Gastrocnemius medialis (tissue), 4 donors: ENCODE data around the gene PTTG1IP. TPM values are rescaled to one million over a fixed set of nuclear protein-coding genes. Genes with fewer than 3 reads are reported as not detected.

Experiments used
- ATAC-seq, 2 donors: fragments of 150-250 bp; one replicate each; pipeline ENCODE4 v1.9.1; 2016
- DNase-seq, 2 donors: peaks; one replicate each; pipeline ENCODE4 v3.0.0-alpha.2; 2019
- H3K27ac ChIP-seq, 4 donors: fragments of 200-600 bp; sonication (generic); 1 replicate in 1 of 4; 2 replicates in 3 of 4; pipeline ENCODE4 v1.5.1; 2016 to 2018; ENCODE audit warnings: mild to moderate bottlenecking in 2 of 4, moderate library complexity in 1 of 4
- H3K27me3 ChIP-seq, 3 donors: fragments of 200-600 bp; sonication (generic) in 2 of 3; 1 replicate in 1 of 3; 2 replicates in 2 of 3; pipeline versions ENCODE4 v1.5.1 to v1.6.0; 2016 to 2019; ENCODE audit warnings: mild to moderate bottlenecking in 1 of 3, moderate library complexity in 1 of 3
- H3K36me3 ChIP-seq, 2 donors: fragments of 200-600 bp; sonication (generic) in 1 of 2; one replicate each; pipeline ENCODE4 v1.5.1; 2017 to 2018
- H3K4me1 ChIP-seq, 2 donors: fragments of 200-600 bp; sonication (generic) in 1 of 2; one replicate each; pipeline ENCODE4 v1.5.1; 2016 to 2017; ENCODE audit warnings: mild to moderate bottlenecking in 2 of 2
- H3K4me3 ChIP-seq, 4 donors: fragments of 200-600 bp; sonication (generic) in 3 of 4; 1 replicate in 1 of 4; 2 replicates in 3 of 4; pipeline ENCODE4 v1.5.1; 2016 to 2019; ENCODE audit warnings: mild to moderate bottlenecking in 2 of 4
- H3K9me3 ChIP-seq, 3 donors: fragments of 200-600 bp; sonication (generic) in 2 of 3; 1 replicate in 1 of 3; 2 replicates in 2 of 3; pipeline ENCODE4 v1.5.1; 2016 to 2019
- CTCF ChIP-seq, 5 experiments: fragments of 450-650 bp in 3 of 5; fragments of 200-600 bp in 2 of 5; sonication (generic) in 2 of 5; IDR thresholded peaks in 4 of 5; conservative IDR thresholded peaks in 1 of 5; 1 replicate in 4 of 5; 2 replicates in 1 of 5; pipeline ENCODE4 v1.5.1; 2016 to 2019; ENCODE audit warnings: antibody characterized with exemption in 5 of 5, mild to moderate bottlenecking in 3 of 5, moderate library complexity in 3 of 5
- POLR2A ChIP-seq, 2 donors: fragments of 450-650 bp; IDR thresholded peaks; one replicate each; pipeline ENCODE4 v1.6.1; 2017; ENCODE audit warnings: antibody characterized with exemption in 2 of 2, mild to moderate bottlenecking in 2 of 2, moderate library complexity in 2 of 2
- in situ Hi-C, 4 donors: fragments of 200-750 bp; cut with MboI; loops; one replicate each; pipeline versions ENCODE4 v1.15.0 to v1.8.0; 2017; ENCODE audit warnings: low sequenced_read_pairs in 4 of 4
- intact Hi-C: fragments of 100-400 bp; cut with DNase I; formaldehyde crosslinking; loops from one replicate; pipeline ENCODE4 v1.15.1; 2023; ENCODE audit warnings: low total_unique reads
- total RNA-seq, 4 donors: library from RNA; depleted of rRNA; stranded (reverse); fragments of >200 nt; gene quantifications; one replicate each; pipeline versions ENCODE4 v1.1.0 to v1.2.3, GENCODE V29; 2016

The PTTG1IP gene
- total RNA-seq, 4 donors from 2014 or later: 116 to 217 (median 127) TPM

GRCh38 chr21:44828362-44829056 is 45.0 kb downstream of the PTTG1IP start:
- peaks cover 0 to 13% (median 0%) of the 10 kb centered on the region in 3 donors for H3K9me3 ChIP-seq
- no peak for DNase-seq
- ATAC-seq: no peak
- in situ Hi-C loops (no loop called here), intact Hi-C loops (no loop called here)
- no peak overlapping the region for H3K4me3 ChIP-seq
- no peaks in the 10 kb centered on the region for H3K36me3 ChIP-seq
- H3K27ac ChIP-seq: no peak overlapping the region
- H3K27me3 ChIP-seq: no peaks in the 10 kb centered on the region
- H3K4me1 ChIP-seq: no peaks in the 10 kb centered on the region
- TF ChIP-seq CTCF (IDR thresholded peaks at IDR 0.05 in 4 of 5, conservative IDR thresholded peaks at IDR 0.05 in 1 of 5): no peak
- TF ChIP-seq POLR2A (IDR thresholded peaks at IDR 0.05): no peak

- peaks cover 0 to 7% (median 3%) of the 10 kb centered on the region in 3 donors for H3K9me3 ChIP-seq
Observed at GRCh38 chr21:44823179-44823660, 50.3 kb downstream of the PTTG1IP start.

GRCh38 chr21:44822484-44823178 is 50.9 kb downstream of the PTTG1IP start:
- in situ Hi-C loops: no loop called here
- no peak for DNase-seq
- no peak for ATAC-seq

More at GRCh38 chr21:44823179-44823660, 50.3 kb downstream of the PTTG1IP start:
- intact Hi-C loops (no loop called here), in situ Hi-C loops (no loop called here)
- ATAC-seq (no peak), DNase-seq (no peak)
- Histone ChIP-seq H3K27me3 (no peaks in the 10 kb centered on the region), H3K4me1 (no peaks in the 10 kb centered on the region), H3K27ac (no peak overlapping the region), H3K36me3 (no peaks in the 10 kb centered on the region), H3K4me3 (no peak overlapping the region)
- TF ChIP-seq POLR2A (IDR thresholded peaks at IDR 0.05) (no peak), CTCF (IDR thresholded peaks at IDR 0.05 in 4 of 5, conservative IDR thresholded peaks at IDR 0.05 in 1 of 5) (no peak)

DNA sequence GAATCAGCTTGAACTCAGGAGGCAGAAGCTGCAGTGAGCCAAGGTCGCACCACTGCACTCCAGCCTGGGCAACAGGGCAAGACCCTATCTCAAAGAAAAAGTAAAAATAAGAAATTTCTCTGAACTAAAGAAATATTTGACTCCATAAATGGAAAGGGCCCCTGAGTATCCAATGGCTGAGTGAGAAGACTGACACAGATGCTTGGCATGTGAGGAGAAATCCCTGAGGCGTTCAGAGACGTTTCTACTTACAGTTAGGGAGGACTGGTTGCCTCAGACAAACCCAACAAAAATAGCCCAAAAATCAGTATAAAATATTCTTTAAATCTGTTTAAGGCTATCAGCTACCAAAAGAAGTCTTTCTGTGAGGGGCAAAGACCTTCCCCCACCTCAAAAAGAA is 52.6 kb downstream of the PTTG1IP start:
- in situ Hi-C loops (no loop called here), intact Hi-C loops (no loop called here)
- H3K9me3 ChIP-seq: peaks cover 0 to 3% (median 0%) of the 10 kb centered on the region in 3 donors
- no peaks in the 10 kb centered on the region for H3K27me3 ChIP-seq
- DNase-seq (no peak), ATAC-seq (no peak)
- H3K27ac ChIP-seq: no peak overlapping the region
- H3K4me1 ChIP-seq: peaks cover 8 to 15% of the 10 kb centered on the region in 2 donors
- H3K36me3 ChIP-seq: no peaks in the 10 kb centered on the region
- H3K4me3 ChIP-seq: no peak overlapping the region
- TF ChIP-seq CTCF (IDR thresholded peaks at IDR 0.05 in 4 of 5, conservative IDR thresholded peaks at IDR 0.05 in 1 of 5) (no peak), POLR2A (IDR thresholded peaks at IDR 0.05) (no peak)

More at GRCh38 chr21:44822484-44823178, 50.9 kb downstream of the PTTG1IP start:
- H3K9me3 ChIP-seq: peaks cover 0 to 3% (median 3%) of the 10 kb centered on the region in 3 donors
- no peak for TF ChIP-seq POLR2A (IDR thresholded peaks at IDR 0.05)
- TF ChIP-seq CTCF (IDR thresholded peaks at IDR 0.05 in 4 of 5, conservative IDR thresholded peaks at IDR 0.05 in 1 of 5): no peak
- no peak overlapping the region for H3K27ac ChIP-seq
- intact Hi-C loops: no loop called here
- H3K4me1 ChIP-seq: no peaks in the 10 kb centered on the region
- no peaks in the 10 kb centered on the region for H3K27me3 ChIP-seq
- no peak overlapping the region for H3K4me3 ChIP-seq
- no peaks in the 10 kb centered on the region for H3K36me3 ChIP-seq
